Hair follicle dermal papilla cell (primary cell): ENCODE data around the gene WNT7B. TPM values are rescaled to one million over a fixed set of nuclear protein-coding genes. Genes with fewer than 3 reads are reported as not detected.

Experiments
- total RNA-seq: library from RNA; depleted of rRNA; stranded (reverse); fragments of >200 nt; gene quantifications from 2 replicates; pipeline ENCODE4 v1.2.3, GENCODE V29; 2012

The WNT7B gene
- 0.16 TPM in 1 of 2 replicates, not detected in the other for total RNA-seq

GRCh38 chr22:45977003-45977411, at the start of gene WNT7B:
WNT7B (minus strand) TSS chr22:45977162; CDS start chr22:45976754, 408 bp downstream.

Other genes starting within 250 kb of the WNT7B start
- 39.8 and 43.5 TPM in 2 replicates for gene PPARA, start 173.4 kb upstream of the WNT7B start, total RNA-seq